Endothelial cell of umbilical vein (primary cell): ENCODE data around the gene LSM2. TPM values are rescaled to one million over a fixed set of nuclear protein-coding genes. Genes with fewer than 3 reads are reported as not detected.

ENCODE experiments used
- BruUV-seq: library from RNA; stranded (reverse); fragments of 400-500 nt; replicated peaks from 2 replicates; lab custom pipeline; 2021; lab: Mats Ljungman, UMichigan
- CTCF ChIA-PET: fragments of 300-600, 350-600 bp; sonication (Branson Sonifier 250); formaldehyde crosslinking; loops from one replicate; lab custom pipeline; 2021; ENCODE audit warnings: antibody characterized with exemption, inconsistent platforms; lab: Charles Lee
- POLR2A ChIA-PET: fragments of 300-600, 350-600 bp; sonication (Branson Sonifier 250); formaldehyde crosslinking; loops from one replicate; lab custom pipeline; 2021; ENCODE audit warnings: antibody characterized with exemption, inconsistent platforms; lab: Charles Lee
- DNase-seq: peaks from one replicate; pipeline ENCODE4 v3.0.0-alpha.2; 2011; ENCODE audit warnings: low read depth, low spot score
- FAIRE-seq: peaks from 2 replicates; lab custom pipeline; 2011; peaks lifted over from hg19 to GRCh38; lab: Jason Lieb, UNC
- H2AFZ ChIP-seq: 2 replicates; pipeline ENCODE4 v1.6.0; 2012; ENCODE audit warnings: low read depth, low read length, control low read depth, inconsistent platforms
- H3K27ac ChIP-seq: 2 replicates; pipeline ENCODE4 v1.5.1; 2011; ENCODE audit warnings: low read depth, mild to moderate bottlenecking, control low read depth, low read length, moderate library complexity; ENCODE audit not compliant: insufficient read depth
- H3K27me3 ChIP-seq, 2 experiments: 2 replicates each; pipeline versions ENCODE4 v1.6.0 to v1.6.1; 2011; ENCODE audit warnings: low read length in 2 of 2, mixed read lengths in 1 of 2; ENCODE audit not compliant: control insufficient read depth in 2 of 2, insufficient read depth in 2 of 2
- H3K36me3 ChIP-seq, 2 experiments: 2 replicates in 1 of 2; 3 replicates in 1 of 2; pipeline ENCODE4 v1.5.1; 2011; ENCODE audit warnings: low read length in 2 of 2, mild to moderate bottlenecking in 1 of 2, moderate library complexity in 1 of 2; ENCODE audit not compliant: control insufficient read depth in 2 of 2, insufficient read depth in 2 of 2; ENCODE audit errors: extremely low read depth in 1 of 2
- H3K4me1 ChIP-seq: 3 replicates; pipeline ENCODE4 v1.5.1; 2011; ENCODE audit warnings: mild to moderate bottlenecking, low read length; ENCODE audit not compliant: control insufficient read depth, insufficient read depth; ENCODE audit errors: extremely low read depth
- H3K4me2 ChIP-seq: 2 replicates; pipeline ENCODE4 v1.6.1; 2011; ENCODE audit warnings: low read length, control low read depth, mixed read lengths; ENCODE audit not compliant: insufficient read depth
- H3K4me3 ChIP-seq, 3 experiments: fragments of 200-600 bp in 1 of 3; sonication (generic), shearing (Covaris generic) in 1 of 3; replicated peaks in 1 of 3; 2 replicates each; pipeline ENCODE4 v1.5.1; 2011 to 2016; ENCODE audit warnings: control low read depth in 3 of 3, low read length in 3 of 3, mild to moderate bottlenecking in 2 of 3, inconsistent platforms in 1 of 3, low read depth in 1 of 3, moderate library complexity in 1 of 3; ENCODE audit not compliant: insufficient read depth in 1 of 3
- H3K79me2 ChIP-seq: 2 replicates; pipeline ENCODE4 v1.6.0; 2012; ENCODE audit warnings: low read length, inconsistent platforms; ENCODE audit not compliant: control insufficient read depth, insufficient read depth
- H3K9ac ChIP-seq: replicated peaks from 2 replicates; pipeline ENCODE3; 2011; ENCODE audit warnings: low read length, control low read depth; ENCODE audit not compliant: insufficient read depth; ENCODE audit errors: extremely low read depth
- H3K9me1 ChIP-seq: replicated peaks from 3 replicates; pipeline ENCODE4 v1.6.0; 2011; ENCODE audit warnings: mild to moderate bottlenecking, low read length; ENCODE audit not compliant: control insufficient read depth, insufficient read depth; ENCODE audit errors: extremely low read depth
- H3K9me3 ChIP-seq: replicated peaks from 2 replicates; pipeline ENCODE4 v1.5.1; 2012; ENCODE audit warnings: low read length, inconsistent platforms; ENCODE audit not compliant: control insufficient read depth, insufficient read depth
- H4K20me1 ChIP-seq: replicated peaks from 2 replicates; pipeline ENCODE3; 2011; ENCODE audit warnings: mild to moderate bottlenecking, low read length; ENCODE audit not compliant: control insufficient read depth, insufficient read depth; ENCODE audit errors: extremely low read depth
- CTCF ChIP-seq, 2 donors: IDR thresholded peaks; 1 replicate in 1 of 2; 2 replicates in 1 of 2; pipeline ENCODE4 v1.5.1; 2011; ENCODE audit warnings: low read length in 2 of 2, mild to moderate bottlenecking in 2 of 2, moderate library complexity in 2 of 2, control low read depth in 1 of 2, inconsistent platforms in 1 of 2, low read depth in 1 of 2; ENCODE audit not compliant: insufficient read depth in 1 of 2; ENCODE audit errors: extremely low read depth in 1 of 2
- EZH2 ChIP-seq: IDR thresholded peaks from 2 replicates; pipeline ENCODE4 v1.6.1; 2012; ENCODE audit warnings: borderline replicate concordance, low read depth, mild to moderate bottlenecking, moderate library complexity, low read length, inconsistent platforms; ENCODE audit not compliant: severe bottlenecking
- FOS ChIP-seq: IDR thresholded peaks from 2 replicates; pipeline ENCODE4 v1.6.1; 2011; ENCODE audit warnings: mild to moderate bottlenecking, low read length, moderate library complexity, borderline replicate concordance; ENCODE audit not compliant: insufficient read depth
- GATA2 ChIP-seq: IDR thresholded peaks from 2 replicates; pipeline ENCODE4 v1.7.0; 2011; ENCODE audit warnings: low read depth, mild to moderate bottlenecking, moderate library complexity, mixed read lengths, low read length; ENCODE audit not compliant: insufficient read length, insufficient read depth
- JUN ChIP-seq: IDR thresholded peaks from 2 replicates; pipeline ENCODE4 v1.6.1; 2011; ENCODE audit warnings: borderline replicate concordance, low read depth; ENCODE audit not compliant: insufficient read length, insufficient read depth
- MAX ChIP-seq: IDR thresholded peaks from 2 replicates; pipeline ENCODE4 v1.6.1; 2011; ENCODE audit not compliant: insufficient read depth, insufficient read length
- MYC ChIP-seq: IDR thresholded peaks from one replicate; pipeline ENCODE4 v1.6.1; 2011; ENCODE audit warnings: mild to moderate bottlenecking, low read depth, low read length
- POLR2A ChIP-seq: IDR thresholded peaks from 2 replicates; pipeline ENCODE4 v1.6.1; 2012; ENCODE audit warnings: low read depth, mild to moderate bottlenecking, control low read depth, low read length
- POLR2AphosphoS5 ChIP-seq: IDR thresholded peaks from 2 replicates; pipeline ENCODE4 v1.6.1; 2012; ENCODE audit warnings: low read depth, mild to moderate bottlenecking, control low read depth, low read length, moderate library complexity; ENCODE audit not compliant: insufficient read depth
- dilution Hi-C: fragments of 300-500 bp; cut with MboI; formaldehyde crosslinking; loops from one replicate; pipeline ENCODE4 v1.15.0; 2019; ENCODE audit warnings: low sequenced_read_pairs; ENCODE audit not compliant: extremely low pct_ligation_motif_present
- intact Hi-C: fragments of 100-400 bp; cut with micrococcal nuclease; formaldehyde crosslinking; loops from one replicate; pipeline ENCODE4 v1.10.0; 2022
- polyA plus RNA-seq, 4 experiments: library from polyadenylated mRNA; depleted of rRNA in 3 of 4; stranded (reverse) in 3 of 4; unstranded in 1 of 4; fragments of >200 nt; gene quantifications; 2 replicates each; pipeline versions ENCODE4 v1.2.1 to v1.2.3, GENCODE V29; 2011 to 2012; ENCODE audit warnings: missing spikeins in 1 of 4
- total RNA-seq: library from RNA; stranded (reverse); gene quantifications from 2 replicates; pipeline ENCODE4 v1.2.3, GENCODE V29; 2021

The LSM2 gene
- total and polyA plus RNA-seq, 2 donors (not counting 3 experiments of a cell fraction or from before 2014, with no cell fraction given): 78.1 to 86.0 TPM

GRCh38 chr6:31762878-31763618, 43.7 kb downstream of the LSM2 start:
- H3K36me3 ChIP-seq: peaks cover 2% of the 10 kb centered on the region in 2 experiments
- CTCF ChIA-PET: interaction anchor here (0.7 kb wide), 1 partner anchor 33 kb away, joined by 3 read pairs; no protein-coding TSS in a partner anchor
- POLR2A ChIA-PET: no interaction called here
- H3K9ac ChIP-seq: no peak overlapping the region
- DNase-seq: no peak
- no TSS peak for BruUV-seq
- H3K4me1 ChIP-seq: no peaks in the 10 kb centered on the region
- H3K9me3 ChIP-seq: no peaks in the 10 kb centered on the region
- no peaks in the 10 kb centered on the region for H3K79me2 ChIP-seq
- TF ChIP-seq MYC (no peak), JUN (no peak), POLR2AphosphoS5 (no peak), FOS (no peak), MAX (no peak), EZH2 (no peak), CTCF (IDR thresholded peaks at IDR 0.05; ENCODE audit: extremely low read depth in 1 of 2, insufficient read depth in 1 of 2, low read depth in 1 of 2, low read length in 2 of 2) (no peak), POLR2A (no peak), GATA2 (no peak)
- dilution Hi-C loops: no loop called here
- H3K9me1 ChIP-seq: no peaks in the 10 kb centered on the region
- H3K27ac ChIP-seq: peak overlapping the region; percentile 2
- no peak overlapping the region for H3K4me2 ChIP-seq
- intact Hi-C loops: no loop called here
- FAIRE-seq: no peak
- H3K27me3 ChIP-seq: no peaks in the 10 kb centered on the region
- no peak overlapping the region for H3K4me3 ChIP-seq
- H2AFZ ChIP-seq: no peak overlapping the region
- no peaks in the 10 kb centered on the region for H4K20me1 ChIP-seq
